ENCODE measurements around the gene CCDC92.
A peak's percentile ranks its signal among the peaks of the same experiment; 100 is the strongest.

The CCDC92 gene

GRCh38 chr12:123972457-123973401 lies at the start of gene CCDC92, which contains the start of gene ZNF664:
TSS of gene CCDC92 (minus strand) at chr12:123972831. CDS start at chr12:123944305, 28,526 bp downstream.
TSS of gene ZNF664 (plus strand) at chr12:123973215. CDS start at chr12:124012145, 38,930 bp downstream.
- DNase-seq: peak; percentile 75

GRCh38 chr12:124022161-124022560 lies 49.5 kb upstream of the CCDC92 start:
- no peak for DNase-seq

- no peak for DNase-seq
Observed at GRCh38 chr12:124021007-124021406, 48.4 kb upstream of the CCDC92 start.

- DNase-seq: no peak
Observed at GRCh38 chr12:124020514-124020949, 47.9 kb upstream of the CCDC92 start.

GRCh38 chr12:124019115-124019514 lies 46.5 kb upstream of the CCDC92 start:
- DNase-seq: no peak

GRCh38 chr12:124018539-124018938 lies 45.9 kb upstream of the CCDC92 start:
- DNase-seq: no peak

- DNase-seq: no peak
Observed at GRCh38 chr12:124017064-124017463, 44.4 kb upstream of the CCDC92 start.

GRCh38 chr12:124015494-124016461 lies 43.1 kb upstream of the CCDC92 start:
- DNase-seq: no peak

GRCh38 chr12:124013073-124013472 lies 40.4 kb upstream of the CCDC92 start:
- DNase-seq: no peak

- DNase-seq: no peak
Observed at GRCh38 chr12:124011435-124012115, 38.9 kb upstream of the CCDC92 start.

GRCh38 chr12:124010687-124011086 lies 38.1 kb upstream of the CCDC92 start:
- no peak for DNase-seq

GRCh38 chr12:124009781-124010180 lies 37.1 kb upstream of the CCDC92 start:
- no peak for DNase-seq

GRCh38 chr12:124008595-124008994 lies 36.0 kb upstream of the CCDC92 start:
- DNase-seq: no peak

GRCh38 chr12:124007826-124008570 lies 35.4 kb upstream of the CCDC92 start:
- no peak for DNase-seq

- DNase-seq: no peak
Observed at GRCh38 chr12:124006846-124007713, 34.4 kb upstream of the CCDC92 start.

- DNase-seq: no peak
Observed at GRCh38 chr12:124006085-124006845, 33.6 kb upstream of the CCDC92 start.

GRCh38 chr12:124004233-124004875 lies 31.7 kb upstream of the CCDC92 start:
- no peak for DNase-seq

- DNase-seq: no peak
Observed at GRCh38 chr12:124002654-124003053, 30.0 kb upstream of the CCDC92 start.

GRCh38 chr12:124002021-124002644 lies 29.5 kb upstream of the CCDC92 start:
- DNase-seq: no peak

Data from NCI-H1436 treated with DMSO at 0.1 percent for 48 hours (cell line).